HepG2 (cell line): ENCODE results near the gene SKI. TPM values are rescaled to one million over a fixed set of nuclear protein-coding genes. Genes with fewer than 3 reads are reported as not detected.

ENCODE experiments used
- ATAC-seq: fragments of 200-7000 bp; cut with Tn5 transposase; 3 replicates; pipeline ENCODE4 v1.9.1; 2020; ENCODE audit warnings: mild to moderate bottlenecking, moderate library complexity
- BruUV-seq: library from RNA; stranded (reverse); fragments of 400-500 nt; replicated peaks from 2 replicates; lab custom pipeline; 2021; lab: Mats Ljungman, UMichigan
- CTCF ChIA-PET: fragments of 300-600 bp; formaldehyde crosslinking; extraction: SDS; loops from one replicate; lab custom pipeline; 2021; ENCODE audit warnings: low total read pairs, inconsistent platforms, low intra/inter-chr PET ratio; lab: Yijun Ruan, JAX
- POLR2A ChIA-PET: fragments of 350-600 bp; sonication (Branson Sonifier 250); formaldehyde crosslinking; loops from one replicate; lab custom pipeline; 2020; ENCODE audit warnings: antibody characterized with exemption, inconsistent platforms; lab: Yijun Ruan, JAX
- DNase-seq: peaks from one replicate; pipeline ENCODE4 v3.0.0-alpha.2; 2015; ENCODE audit warnings: low spot score
- FAIRE-seq: peaks from 3 replicates; lab custom pipeline; 2011; peaks lifted over from hg19 to GRCh38; lab: Jason Lieb, UNC
- H2AFZ ChIP-seq: one replicate; pipeline ENCODE4 v1.6.1; 2011; ENCODE audit warnings: low read length, inconsistent platforms
- H3K27ac ChIP-seq: fragments of 300-600 bp; 3 replicates; pipeline ENCODE4 v1.8.0; 2011; ENCODE audit warnings: mixed run types, mild to moderate bottlenecking, mixed read lengths, low read length, inconsistent platforms; ENCODE audit not compliant: insufficient read depth; ENCODE audit errors: extremely low read length
- H3K27me3 ChIP-seq, 2 experiments: fragments of 200-600 bp in 1 of 2; 2 replicates in 1 of 2; 3 replicates in 1 of 2; pipeline versions ENCODE4 v1.6.0 to v1.8.0; 2011; ENCODE audit warnings: low read length in 2 of 2, mild to moderate bottlenecking in 2 of 2, moderate library complexity in 2 of 2, inconsistent platforms in 1 of 2; ENCODE audit not compliant: insufficient read depth in 2 of 2, control insufficient read depth in 1 of 2
- H3K36me3 ChIP-seq, 2 experiments: fragments of 200-600 bp in 1 of 2; replicated peaks in 1 of 2; 2 replicates in 1 of 2; 3 replicates in 1 of 2; pipeline versions ENCODE4 v1.5.1 to v1.8.0; 2011; ENCODE audit warnings: low read length in 2 of 2, inconsistent platforms in 1 of 2; ENCODE audit not compliant: insufficient read depth in 2 of 2, control insufficient read depth in 1 of 2
- H3K4me1 ChIP-seq: 2 replicates; pipeline ENCODE4 v1.5.1; 2012; ENCODE audit warnings: low read length, inconsistent platforms; ENCODE audit not compliant: insufficient read depth
- H3K4me2 ChIP-seq: 2 replicates; pipeline ENCODE4 v1.6.0; 2011; ENCODE audit warnings: low read depth, low read length, inconsistent platforms
- H3K4me3 ChIP-seq, 3 experiments: fragments of 200-600 bp in 1 of 3; sonication (generic), shearing (Covaris generic) in 1 of 3; replicated peaks in 1 of 3; 2 replicates each; pipeline ENCODE4 v1.5.1; 2011 to 2016; ENCODE audit warnings: low read length in 3 of 3, inconsistent platforms in 2 of 3, low read depth in 2 of 3, mild to moderate bottlenecking in 2 of 3, control low read depth in 1 of 3, mixed read lengths in 1 of 3; ENCODE audit not compliant: insufficient read depth in 1 of 3
- H3K79me2 ChIP-seq: one replicate; pipeline ENCODE4 v1.6.1; 2011; ENCODE audit warnings: low read length, inconsistent platforms; ENCODE audit not compliant: insufficient read depth
- H3K9ac ChIP-seq: 2 replicates; pipeline ENCODE4 v1.6.0; 2011; ENCODE audit warnings: mild to moderate bottlenecking, low read depth, low read length, inconsistent platforms; ENCODE audit not compliant: insufficient read depth
- H3K9me3 ChIP-seq: 2 replicates; pipeline ENCODE4 v1.5.1; 2012; ENCODE audit warnings: mild to moderate bottlenecking, low read length
- H4K20me1 ChIP-seq: 2 replicates; pipeline ENCODE4 v1.6.0; 2011; ENCODE audit warnings: inconsistent platforms, mild to moderate bottlenecking, low read length, moderate library complexity; ENCODE audit not compliant: insufficient read depth
- ASH2L ChIP-seq: fragments of 300-600, 200-600 bp; sonication (generic); IDR thresholded peaks from 2 replicates; pipeline ENCODE4 v1.7.0; 2017; ENCODE audit warnings: low read depth, mild to moderate bottlenecking, moderate library complexity, mixed read lengths, low read length; ENCODE audit not compliant: insufficient read length
- BRD4 ChIP-seq: sonication (generic); formaldehyde crosslinking; IDR thresholded peaks from 2 replicates; pipeline ENCODE4 v1.4.0; 2020; ENCODE audit warnings: missing genetic modification reagents
- CERS6 ChIP-seq: sonication (generic); formaldehyde crosslinking; IDR thresholded peaks from 2 replicates; pipeline ENCODE4 v1.5.0; 2020; ENCODE audit warnings: missing genetic modification reagents
- ETV5 ChIP-seq: IDR thresholded peaks from 2 replicates; pipeline ENCODE4 v1.6.1; 2018; ENCODE audit warnings: missing biosample characterization, missing genetic modification reagents, inconsistent platforms, borderline replicate concordance
- HOXA3 ChIP-seq: sonication (generic); formaldehyde crosslinking; IDR thresholded peaks from 2 replicates; pipeline ENCODE4 v1.5.0; 2020; ENCODE audit warnings: missing genetic modification reagents
- MBD4 ChIP-seq: IDR thresholded peaks from 2 replicates; pipeline ENCODE4 v1.6.1; 2012; ENCODE audit warnings: low read length, inconsistent platforms, borderline replicate concordance
- MED1 ChIP-seq: sonication (generic); formaldehyde crosslinking; IDR thresholded peaks from 2 replicates; pipeline ENCODE4 v1.4.0; 2020; ENCODE audit warnings: missing genetic modification reagents
- MIXL1 ChIP-seq: IDR thresholded peaks from 2 replicates; pipeline ENCODE4 v1.6.1; 2016
- PCBP2 ChIP-seq: fragments of 200-400 bp; formaldehyde crosslinking; optimal IDR thresholded peaks from 2 replicates; pipeline ENCODE3; 2018; ENCODE audit warnings: low read length, low read depth; ENCODE audit not compliant: poor library complexity, severe bottlenecking
- PHF21A ChIP-seq: sonication (generic); formaldehyde crosslinking; IDR thresholded peaks from 2 replicates; pipeline ENCODE4 v1.5.0; 2020; ENCODE audit warnings: mild to moderate bottlenecking, missing genetic modification reagents
- PLRG1 ChIP-seq: fragments of 450-650 bp; conservative IDR thresholded peaks from 2 replicates; pipeline ENCODE4 v1.6.1; 2016
- REPIN1 ChIP-seq: sonication (generic); formaldehyde crosslinking; IDR thresholded peaks from 2 replicates; pipeline ENCODE4 v1.8.0; 2022; ENCODE audit warnings: missing genetic modification reagents, low read depth, mild to moderate bottlenecking, borderline replicate concordance
- U2AF1 ChIP-seq: fragments of 200-400 bp; formaldehyde crosslinking; optimal IDR thresholded peaks from 2 replicates; pipeline ENCODE3; 2017; ENCODE audit warnings: mild to moderate bottlenecking, low read depth, low read length
- ZFP37 ChIP-seq: sonication (generic); formaldehyde crosslinking; IDR thresholded peaks from 2 replicates; pipeline ENCODE4 v1.4.0; 2020; ENCODE audit warnings: missing genetic modification reagents, borderline replicate concordance
- ZNF263 ChIP-seq: sonication (generic); formaldehyde crosslinking; IDR thresholded peaks from 2 replicates; pipeline ENCODE4 v1.4.0; 2020; ENCODE audit warnings: missing genetic modification reagents
- ZNF274 ChIP-seq: sonication (generic); formaldehyde crosslinking; IDR thresholded peaks from 2 replicates; pipeline ENCODE4 v1.5.1; 2020; ENCODE audit warnings: mild to moderate bottlenecking, missing genetic modification reagents
- ZNF704 ChIP-seq: sonication (generic); formaldehyde crosslinking; IDR thresholded peaks from 2 replicates; pipeline ENCODE4 v1.8.1; 2023; ENCODE audit warnings: mild to moderate bottlenecking, inconsistent platforms, moderate library complexity, missing genetic modification reagents, borderline replicate concordance
- ZNF776 ChIP-seq: sonication (generic); formaldehyde crosslinking; IDR thresholded peaks from 2 replicates; pipeline ENCODE4 v1.4.0; 2020; ENCODE audit warnings: mild to moderate bottlenecking, missing genetic modification reagents
- WGBS: methylation state at CpG from one replicate; pipeline ENCODE4 v1.1.6; 2017; ENCODE audit warnings: low lambda C conversion rate; 5-methylcytosine and 5-hydroxymethylcytosine counted together
- in situ Hi-C: cut with HindIII; loops from 2 replicates; pipeline ENCODE4 v1.10.0; 2017; ENCODE audit warnings: low pct_unique_long_range_greater_than_20kb; ENCODE audit not compliant: extremely low pct_ligation_motif_present
- intact Hi-C: fragments of 100-400 bp; cut with micrococcal nuclease; formaldehyde crosslinking; loops from one replicate; pipeline ENCODE4 v1.10.0; 2022; ENCODE audit not compliant: unreplicated experiment
- polyA plus RNA-seq, 8 experiments: library from polyadenylated mRNA; depleted of rRNA in 3 of 8; stranded (reverse) in 7 of 8; unstranded in 1 of 8; fragments of >200 nt; fragmentation: Illumina TruSeq in 4 of 8; extraction: Trizol in 4 of 8; gene quantifications; 2 replicates each; pipeline versions ENCODE4 v1.2.1 to v1.2.3, GENCODE V29; 2011 to 2016; ENCODE audit warnings: low read depth in 4 of 8, missing spikeins in 1 of 8, mixed read lengths in 1 of 8; ENCODE audit not compliant: insufficient read depth in 1 of 8
- total RNA-seq, 5 experiments: library from RNA; depleted of rRNA; stranded (reverse); fragments of >200 nt; fragmentation: Illumina TruSeq; extraction: Trizol; gene quantifications; 2 replicates each; pipeline ENCODE4 v1.2.3, GENCODE V29; 2016; ENCODE audit warnings: low read depth in 1 of 5
- TF ChIP-seq, protein P1 (sequence below): sonication (generic); formaldehyde crosslinking; IDR thresholded peaks from 2 replicates; pipeline ENCODE4 v1.4.0; 2020; ENCODE audit warnings: missing genetic modification reagents
- TF ChIP-seq, protein P2 (sequence below): sonication (generic); formaldehyde crosslinking; IDR thresholded peaks from 2 replicates; pipeline ENCODE4 v1.9.0; 2021; ENCODE audit warnings: missing genetic modification reagents, mild to moderate bottlenecking, borderline replicate concordance

The SKI gene
- total and polyA plus RNA-seq, 2 of the 13 experiments (the other 11 are each of a cell fraction or from before 2014, with no cell fraction given) = 4.7 to 6.9 TPM

DNA sequence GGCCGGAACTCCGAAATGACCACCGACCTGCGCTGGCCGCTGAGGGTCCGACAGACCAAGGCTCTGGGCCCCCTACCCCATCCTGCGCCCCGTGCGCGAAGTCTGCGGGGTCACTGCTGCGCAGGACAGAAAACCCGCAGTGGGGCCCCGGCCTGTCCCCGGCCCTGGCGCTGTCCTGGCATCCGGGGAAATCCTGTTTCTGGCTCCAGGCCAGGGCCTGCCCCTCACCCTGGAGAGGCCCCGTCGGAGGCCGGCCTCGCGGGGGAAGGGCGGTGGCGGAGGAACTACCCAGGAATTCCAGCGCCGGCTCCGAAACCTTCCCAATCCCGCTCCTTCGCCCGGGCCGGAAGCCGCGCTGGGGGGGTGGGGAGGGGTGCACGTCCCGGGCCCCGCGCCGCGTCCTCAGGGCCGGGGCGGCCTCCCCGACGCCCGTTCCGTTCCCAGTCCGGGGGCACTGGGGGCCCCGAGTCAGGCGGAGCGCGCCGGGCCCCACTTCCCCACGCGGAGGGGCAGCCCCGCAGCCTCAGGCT lies 86.2 kb downstream of the SKI start:
- Histone ChIP-seq H2AFZ (no peak overlapping the region), H3K36me3 (no peaks in the 10 kb centered on the region), H3K4me3 (peak overlapping the region; percentile 45 to 75 (median 64); a peak in 5 of 6 replicates), H3K27ac (no peak overlapping the region), H3K27me3 (peaks cover 3 to 23% of the 10 kb centered on the region in 2 experiments; a peak in 3 of 5 replicates), H3K9me3 (no peaks in the 10 kb centered on the region), H3K4me2 (peak overlapping the region; percentile 79), H3K9ac (peak overlapping the region; percentile 56; the same call in 1 of the 2 replicates), H3K79me2 (no peaks in the 10 kb centered on the region), H4K20me1 (no peaks in the 10 kb centered on the region), H3K4me1 (peaks cover 80% of the 10 kb centered on the region)
- WGBS = 0% methylated on average over 7 of the region's 54 CpGs
- CTCF ChIA-PET = no interaction called here
- intact Hi-C loops = loop anchor here (5.0 kb wide), 1 partner anchor 68 kb away; no protein-coding TSS in a partner anchor
- FAIRE-seq = no peak
- in situ Hi-C loops = loop anchor here (5.0 kb wide), 1 partner anchor 122 kb away; the partner anchor contains the start of gene FAAP20
- no TSS peak for BruUV-seq
- DNase-seq = peak; percentile 53
- peak; percentile 6 for ATAC-seq
- POLR2A ChIA-PET = interaction anchor here (2.1 to 2.6 kb wide), 2 partner anchors 81 to 119 kb away, joined by 8 to 13 read pairs; partner anchors contain the start of gene FAAP20
- TF ChIP-seq ZNF274 (peak; percentile 20; the same call in 1 of the 2 replicates), ZFP37 (CRISPR knock-in tag) (no peak), MBD4 (no peak), ZNF263 (CRISPR knock-in tag) (no peak), PLRG1 (no peak), CERS6 (no peak), REPIN1 (CRISPR knock-in tag) (no peak), U2AF1 (no peak), PHF21A (peak; percentile 51; the same call in 1 of the 2 replicates), ZNF704 (no peak), ZNF776 (CRISPR knock-in tag) (peak; percentile 36; the same call in 1 of the 2 replicates), BRD4 (CRISPR knock-in tag) (no peak), HOXA3 (CRISPR knock-in tag) (no peak), MED1 (0 out of 2 replicates have a peak, but pooled peaks have one; percentile 28), ASH2L (no peak), ETV5 (CRISPR knock-in tag) (peak; percentile 56; the same call in 1 of the 2 replicates), MIXL1 (no peak), PCBP2 (no peak)
- TF ChIP-seq, protein P1, sequence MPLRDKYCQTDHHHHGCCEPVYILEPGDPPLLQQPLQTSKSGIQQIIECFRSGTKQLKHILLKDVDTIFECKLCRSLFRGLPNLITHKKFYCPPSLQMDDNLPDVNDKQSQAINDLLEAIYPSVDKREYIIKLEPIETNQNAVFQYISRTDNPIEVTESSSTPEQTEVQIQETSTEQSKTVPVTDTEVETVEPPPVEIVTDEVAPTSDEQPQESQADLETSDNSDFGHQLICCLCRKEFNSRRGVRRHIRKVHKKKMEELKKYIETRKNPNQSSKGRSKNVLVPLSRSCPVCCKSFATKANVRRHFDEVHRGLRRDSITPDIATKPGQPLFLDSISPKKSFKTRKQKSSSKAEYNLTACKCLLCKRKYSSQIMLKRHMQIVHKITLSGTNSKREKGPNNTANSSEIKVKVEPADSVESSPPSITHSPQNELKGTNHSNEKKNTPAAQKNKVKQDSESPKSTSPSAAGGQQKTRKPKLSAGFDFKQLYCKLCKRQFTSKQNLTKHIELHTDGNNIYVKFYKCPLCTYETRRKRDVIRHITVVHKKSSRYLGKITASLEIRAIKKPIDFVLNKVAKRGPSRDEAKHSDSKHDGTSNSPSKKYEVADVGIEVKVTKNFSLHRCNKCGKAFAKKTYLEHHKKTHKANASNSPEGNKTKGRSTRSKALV (CRISPR knock-in tag) = 0 out of 2 replicates have a peak, but pooled peaks have one; percentile 44
- TF ChIP-seq, protein P2, sequence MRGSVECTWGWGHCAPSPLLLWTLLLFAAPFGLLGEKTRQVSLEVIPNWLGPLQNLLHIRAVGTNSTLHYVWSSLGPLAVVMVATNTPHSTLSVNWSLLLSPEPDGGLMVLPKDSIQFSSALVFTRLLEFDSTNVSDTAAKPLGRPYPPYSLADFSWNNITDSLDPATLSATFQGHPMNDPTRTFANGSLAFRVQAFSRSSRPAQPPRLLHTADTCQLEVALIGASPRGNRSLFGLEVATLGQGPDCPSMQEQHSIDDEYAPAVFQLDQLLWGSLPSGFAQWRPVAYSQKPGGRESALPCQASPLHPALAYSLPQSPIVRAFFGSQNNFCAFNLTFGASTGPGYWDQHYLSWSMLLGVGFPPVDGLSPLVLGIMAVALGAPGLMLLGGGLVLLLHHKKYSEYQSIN (CRISPR knock-in tag) = no peak
